HCT116 (cell line): Measurements from ENCODE around the gene SFXN1. TPM values are rescaled to one million over a fixed set of nuclear protein-coding genes. Genes with fewer than 3 reads are reported as not detected.

ENCODE experiments used
- ATAC-seq: fragments of 200-7000 bp; cut with Tn5 transposase; 2 replicates; pipeline ENCODE4 v1.9.1; 2020; ENCODE audit warnings: mild to moderate bottlenecking, moderate library complexity
- BruUV-seq: library from RNA; stranded (reverse); fragments of 400-500 nt; replicated peaks from 2 replicates; lab custom pipeline; 2021; lab: Mats Ljungman, UMichigan
- CTCF ChIA-PET: fragments of 300-600 bp; sonication (Branson Sonifier 250); formaldehyde crosslinking; loops from one replicate; lab custom pipeline; 2021; ENCODE audit warnings: antibody characterized with exemption; lab: Charles Lee
- POLR2A ChIA-PET: fragments of 300-600, 350-600 bp; sonication (Branson Sonifier 250); formaldehyde crosslinking; loops from one replicate; lab custom pipeline; 2021; ENCODE audit warnings: antibody characterized with exemption; lab: Charles Lee
- RAD21 ChIA-PET, 2 experiments: fragments of 300-600 bp; sonication (Branson Sonifier 250); formaldehyde crosslinking; loops; one replicate each; lab custom pipeline; 2023; ENCODE audit warnings: low total read pairs in 2 of 2; ENCODE audit not compliant: uncharacterized antibody in 2 of 2, unreplicated experiment in 2 of 2, low non-redundant PET in 1 of 2; lab: Charles Lee
- DNase-seq: peaks from one replicate; pipeline ENCODE4 v3.0.0-alpha.2; 2010; ENCODE audit warnings: low read depth, low spot score
- H2AFZ ChIP-seq: fragments of 200-600 bp; shearing (Covaris generic), sonication (generic); 2 replicates; pipeline ENCODE4 v1.6.1; 2017; ENCODE audit warnings: low read depth, mixed run types, mixed read lengths, antibody characterized with exemption, low read length; ENCODE audit not compliant: poor library complexity, severe bottlenecking
- H3K27ac ChIP-seq: 2 replicates; pipeline ENCODE4 v1.5.1; 2012; ENCODE audit warnings: low read depth, low read length
- H3K27me3 ChIP-seq: fragments of 200-600 bp; sonication (generic); 2 replicates; pipeline ENCODE4 v1.6.1; 2016; ENCODE audit warnings: mixed run types, low read length, mixed read lengths; ENCODE audit not compliant: insufficient read depth
- H3K36me3 ChIP-seq, 2 experiments: fragments of 200-500 bp in 1 of 2; fragments of 200-600 bp in 1 of 2; sonication (Bioruptor generic) in 1 of 2; sonication (generic) in 1 of 2; 2 replicates each; pipeline versions ENCODE4 v1.5.1 to v1.6.1; 2014 to 2016; ENCODE audit warnings: low read length in 2 of 2, inconsistent platforms in 1 of 2, mixed read lengths in 1 of 2, mixed run types in 1 of 2; ENCODE audit not compliant: insufficient read depth in 2 of 2, control insufficient read depth in 1 of 2
- H3K4me1 ChIP-seq, 2 experiments: fragments of 200-600 bp in 1 of 2; sonication (generic) in 1 of 2; 2 replicates each; pipeline versions ENCODE4 v1.5.1 to v1.6.1; 2012 to 2017; ENCODE audit warnings: low read length in 2 of 2, inconsistent platforms in 1 of 2, mild to moderate bottlenecking in 1 of 2, mixed read lengths in 1 of 2, mixed run types in 1 of 2, moderate library complexity in 1 of 2; ENCODE audit not compliant: insufficient read depth in 2 of 2, control insufficient read depth in 1 of 2
- H3K4me2 ChIP-seq: fragments of 200-600 bp; sonication (generic); 2 replicates; pipeline ENCODE4 v1.6.1; 2017; ENCODE audit warnings: mixed run types, low read length, mixed read lengths
- H3K4me3 ChIP-seq, 2 experiments: fragments of 200-600 bp in 1 of 2; sonication (generic) in 1 of 2; replicated peaks in 1 of 2; 2 replicates each; pipeline ENCODE4 v1.5.1; 2011 to 2016; ENCODE audit warnings: low read length in 2 of 2, control low read depth in 1 of 2, low read depth in 1 of 2, mild to moderate bottlenecking in 1 of 2, mixed read lengths in 1 of 2, mixed run types in 1 of 2
- H3K79me2 ChIP-seq: fragments of 200-600 bp; sonication (generic); 2 replicates; pipeline ENCODE4 v1.6.1; 2017; ENCODE audit warnings: mild to moderate bottlenecking, mixed run types, low read length, moderate library complexity, mixed read lengths; ENCODE audit not compliant: insufficient read depth
- H3K9ac ChIP-seq: fragments of 200-600 bp; sonication (generic); 2 replicates; pipeline ENCODE4 v1.6.1; 2016; ENCODE audit warnings: low read length, mixed read lengths
- H3K9me2 ChIP-seq: fragments of 200-600 bp; sonication (generic), shearing (Covaris generic); 2 replicates; pipeline ENCODE4 v1.6.1; 2017; ENCODE audit warnings: mixed run types, mild to moderate bottlenecking, moderate library complexity; ENCODE audit not compliant: insufficient read depth
- H3K9me3 ChIP-seq, 2 experiments: fragments of 200-500 bp in 1 of 2; fragments of 200-600 bp in 1 of 2; sonication (Bioruptor generic) in 1 of 2; sonication (generic) in 1 of 2; 2 replicates each; pipeline ENCODE4 v1.6.1; 2014 to 2017; ENCODE audit warnings: low read length in 2 of 2, mixed read lengths in 2 of 2, inconsistent platforms in 1 of 2, low read depth in 1 of 2, mild to moderate bottlenecking in 1 of 2, mixed run types in 1 of 2, moderate library complexity in 1 of 2; ENCODE audit not compliant: control insufficient read depth in 1 of 2, insufficient read depth in 1 of 2
- H4K20me1 ChIP-seq: fragments of 200-600 bp; sonication (generic), shearing (Covaris generic); 2 replicates; pipeline ENCODE4 v1.6.1; 2017; ENCODE audit warnings: mixed run types, mild to moderate bottlenecking, moderate library complexity; ENCODE audit not compliant: insufficient read depth
- ELF1 ChIP-seq: IDR thresholded peaks from 2 replicates; pipeline ENCODE4 v1.6.1; 2012; ENCODE audit warnings: low read depth, borderline replicate concordance
- EZH2phosphoT487 ChIP-seq: fragments of 200-600 bp; IDR thresholded peaks from 2 replicates; pipeline ENCODE4 v1.6.1; 2018; ENCODE audit warnings: antibody characterized with exemption, borderline replicate concordance
- JUND ChIP-seq: IDR thresholded peaks from 2 replicates; pipeline ENCODE4 v1.6.1; 2012
- POLR2A ChIP-seq: IDR thresholded peaks from 2 replicates; pipeline ENCODE4 v1.7.0; 2011; ENCODE audit warnings: borderline replicate concordance; ENCODE audit not compliant: insufficient read depth, insufficient read length; ENCODE audit errors: extremely low read depth
- POLR2AphosphoS5 ChIP-seq: IDR thresholded peaks from 2 replicates; pipeline ENCODE4 v1.6.1; 2011; ENCODE audit warnings: mild to moderate bottlenecking, low read depth, low read length, moderate library complexity
- RAD21 ChIP-seq: IDR thresholded peaks from 2 replicates; pipeline ENCODE4 v1.6.1; 2012; ENCODE audit warnings: low read depth, mild to moderate bottlenecking
- SIN3A ChIP-seq: IDR thresholded peaks from 2 replicates; pipeline ENCODE4 v1.6.1; 2012; ENCODE audit warnings: low read depth
- TCF7L2 ChIP-seq: IDR thresholded peaks from 2 replicates; pipeline ENCODE4 v1.7.0; 2011; ENCODE audit warnings: borderline replicate concordance, inconsistent platforms; ENCODE audit not compliant: insufficient read depth, insufficient read length; ENCODE audit errors: extremely low read depth
- YY1 ChIP-seq: IDR thresholded peaks from 2 replicates; pipeline ENCODE4 v1.6.1; 2011; ENCODE audit warnings: low read length, low read depth, moderate library complexity, mild to moderate bottlenecking; ENCODE audit not compliant: insufficient replicate concordance; ENCODE audit errors: extremely low read depth
- ZFX ChIP-seq: fragments of 450-650 bp; IDR thresholded peaks from 2 replicates; pipeline ENCODE4 v1.6.1; 2017
- ZNF274 ChIP-seq: fragments of 200-500 bp; sonication (Bioruptor generic); IDR thresholded peaks from 2 replicates; pipeline ENCODE4 v1.6.1; 2014; ENCODE audit warnings: mild to moderate bottlenecking, low read depth, low read length, inconsistent platforms
- intact Hi-C: fragments of 100-400 bp; cut with micrococcal nuclease; formaldehyde crosslinking; loops from 2 replicates; pipeline ENCODE4 v1.10.0; 2022
- total RNA-seq: library from RNA; stranded (reverse); gene quantifications from one replicate; pipeline ENCODE4 v1.2.1, GENCODE V29; 2021; ENCODE audit not compliant: unreplicated experiment
- TF ChIP-seq, protein P1 (sequence below): IDR thresholded peaks from 2 replicates; pipeline ENCODE4 v1.6.1; 2012; ENCODE audit warnings: low read depth
- TF ChIP-seq, protein P2 (sequence below): IDR thresholded peaks from 2 replicates; pipeline ENCODE4 v1.6.1; 2012

Gene SFXN1
- total RNA-seq, 1 experiment from 2014 or later: 145 TPM

DNA sequence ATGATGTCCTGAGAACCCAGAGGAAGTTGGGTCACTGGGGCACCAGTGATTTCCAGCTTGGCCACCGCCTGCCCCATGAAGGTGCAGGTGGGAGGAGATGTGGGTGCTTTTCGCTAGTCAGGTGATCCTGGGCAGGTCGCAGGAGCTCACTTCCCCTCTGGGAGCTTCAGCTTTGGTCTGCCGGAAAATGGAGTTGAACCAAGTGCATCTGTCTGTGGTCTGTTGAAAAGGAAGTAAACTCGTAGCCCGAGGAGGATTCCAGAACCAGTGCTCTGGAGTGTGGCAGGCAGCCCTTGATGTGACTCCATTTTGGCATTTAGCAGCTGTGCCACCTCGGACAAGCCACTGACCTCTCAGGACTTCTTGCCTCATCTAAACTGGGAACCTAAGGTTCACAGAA lies 97.7 kb downstream of the SFXN1 start:
- Histone ChIP-seq H3K9me2 (no peaks in the 10 kb centered on the region), H3K4me3 (no peak overlapping the region), H3K9me3 (no peaks in the 10 kb centered on the region; a peak in 2 of 4 replicates), H3K79me2 (no peaks in the 10 kb centered on the region), H3K27ac (no peak overlapping the region), H3K27me3 (no peaks in the 10 kb centered on the region), H3K9ac (no peak overlapping the region), H3K36me3 (no peaks in the 10 kb centered on the region), H3K4me1 (peaks cover 0 to 8% of the 10 kb centered on the region in 2 experiments; a peak in 1 of 4 replicates), H2AFZ (no peak overlapping the region), H3K4me2 (no peak overlapping the region), H4K20me1 (no peaks in the 10 kb centered on the region)
- DNase-seq (no peak), ATAC-seq (no peak)
- CTCF ChIA-PET: no interaction called here
- intact Hi-C loops: no loop called here
- RAD21 ChIA-PET: no interaction called here
- BruUV-seq: no TSS peak
- TF ChIP-seq ELF1 (no peak), RAD21 (no peak), ZFX (no peak), YY1 (no peak), TCF7L2 (no peak), JUND (no peak), EZH2phosphoT487 (no peak), POLR2A (no peak), ZNF274 (no peak), SIN3A (no peak), POLR2AphosphoS5 (no peak)
- TF ChIP-seq, protein P1, sequence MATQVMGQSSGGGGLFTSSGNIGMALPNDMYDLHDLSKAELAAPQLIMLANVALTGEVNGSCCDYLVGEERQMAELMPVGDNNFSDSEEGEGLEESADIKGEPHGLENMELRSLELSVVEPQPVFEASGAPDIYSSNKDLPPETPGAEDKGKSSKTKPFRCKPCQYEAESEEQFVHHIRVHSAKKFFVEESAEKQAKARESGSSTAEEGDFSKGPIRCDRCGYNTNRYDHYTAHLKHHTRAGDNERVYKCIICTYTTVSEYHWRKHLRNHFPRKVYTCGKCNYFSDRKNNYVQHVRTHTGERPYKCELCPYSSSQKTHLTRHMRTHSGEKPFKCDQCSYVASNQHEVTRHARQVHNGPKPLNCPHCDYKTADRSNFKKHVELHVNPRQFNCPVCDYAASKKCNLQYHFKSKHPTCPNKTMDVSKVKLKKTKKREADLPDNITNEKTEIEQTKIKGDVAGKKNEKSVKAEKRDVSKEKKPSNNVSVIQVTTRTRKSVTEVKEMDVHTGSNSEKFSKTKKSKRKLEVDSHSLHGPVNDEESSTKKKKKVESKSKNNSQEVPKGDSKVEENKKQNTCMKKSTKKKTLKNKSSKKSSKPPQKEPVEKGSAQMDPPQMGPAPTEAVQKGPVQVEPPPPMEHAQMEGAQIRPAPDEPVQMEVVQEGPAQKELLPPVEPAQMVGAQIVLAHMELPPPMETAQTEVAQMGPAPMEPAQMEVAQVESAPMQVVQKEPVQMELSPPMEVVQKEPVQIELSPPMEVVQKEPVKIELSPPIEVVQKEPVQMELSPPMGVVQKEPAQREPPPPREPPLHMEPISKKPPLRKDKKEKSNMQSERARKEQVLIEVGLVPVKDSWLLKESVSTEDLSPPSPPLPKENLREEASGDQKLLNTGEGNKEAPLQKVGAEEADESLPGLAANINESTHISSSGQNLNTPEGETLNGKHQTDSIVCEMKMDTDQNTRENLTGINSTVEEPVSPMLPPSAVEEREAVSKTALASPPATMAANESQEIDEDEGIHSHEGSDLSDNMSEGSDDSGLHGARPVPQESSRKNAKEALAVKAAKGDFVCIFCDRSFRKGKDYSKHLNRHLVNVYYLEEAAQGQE: no peak
- TF ChIP-seq, protein P2, sequence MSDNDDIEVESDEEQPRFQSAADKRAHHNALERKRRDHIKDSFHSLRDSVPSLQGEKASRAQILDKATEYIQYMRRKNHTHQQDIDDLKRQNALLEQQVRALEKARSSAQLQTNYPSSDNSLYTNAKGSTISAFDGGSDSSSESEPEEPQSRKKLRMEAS: no peak
- POLR2A ChIA-PET: no interaction called here
